AML-193 (cell line): ENCODE measurements around the gene SUMO2.

ENCODE experiments used
- DNase-seq, 2 experiments: peaks; one replicate each; lab custom pipeline; 2025; lab: John Stamatoyannopoulos, UW

The SUMO2 gene

DNA sequence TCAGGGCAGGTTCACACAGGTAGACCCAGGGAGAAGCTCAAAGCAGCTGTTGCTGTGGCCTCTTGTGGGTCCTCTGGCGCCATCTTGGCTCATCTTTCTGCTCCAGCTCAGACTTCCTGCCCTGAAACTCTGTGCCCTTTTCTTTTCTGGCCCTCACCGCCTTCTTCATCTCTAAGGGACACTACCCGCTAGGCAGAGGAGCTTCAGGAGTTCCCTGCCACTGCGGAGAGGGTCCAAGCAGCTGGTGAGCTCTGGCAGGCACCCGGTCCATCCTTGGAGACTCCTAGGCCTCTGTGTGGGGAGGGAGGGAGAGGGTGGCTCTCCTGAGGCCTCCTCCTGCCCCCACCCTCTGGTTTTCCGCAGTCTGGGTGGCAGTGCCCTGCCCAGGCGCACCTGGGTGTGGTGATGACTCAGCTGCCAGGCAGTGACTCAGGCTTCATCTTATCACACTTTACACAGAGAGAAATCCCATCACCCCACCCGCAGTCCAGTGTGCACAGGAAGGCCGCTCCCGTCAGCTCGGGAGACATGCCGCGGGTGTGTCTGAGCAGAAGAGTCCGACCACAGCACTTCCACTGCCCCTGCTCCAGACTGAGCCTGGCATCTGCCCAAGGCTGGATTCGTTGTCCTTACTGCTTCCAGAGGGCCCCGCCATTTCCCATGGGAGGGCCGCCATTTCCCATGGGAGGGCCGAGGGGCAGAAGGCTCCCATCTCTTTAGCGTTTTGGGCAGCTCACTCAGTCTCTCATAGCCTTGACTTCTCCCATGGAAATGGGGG is 58.5 kb downstream of the SUMO2 start:
- no peak for DNase-seq

DNA sequence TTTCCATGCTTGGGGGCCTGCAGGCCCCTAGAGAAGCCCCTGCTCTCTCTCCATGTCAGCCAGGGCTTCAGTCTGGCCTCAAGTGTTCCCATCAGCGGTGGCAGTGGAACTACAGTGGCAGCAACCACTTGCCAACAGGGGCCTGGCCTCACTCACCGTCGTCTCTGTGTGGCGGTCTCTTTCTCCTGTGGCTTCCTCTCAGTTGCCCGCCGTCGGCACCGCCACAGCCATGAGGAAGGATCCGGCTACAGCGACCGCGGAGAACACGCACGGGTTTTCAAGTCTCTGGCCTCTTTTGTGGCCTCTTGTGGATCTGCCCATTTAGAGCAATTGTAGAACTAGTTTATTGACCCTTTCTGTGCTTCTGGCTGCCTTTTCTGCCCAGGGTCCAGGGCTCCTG is 64.5 kb downstream of the SUMO2 start:
- no peak for DNase-seq

DNA sequence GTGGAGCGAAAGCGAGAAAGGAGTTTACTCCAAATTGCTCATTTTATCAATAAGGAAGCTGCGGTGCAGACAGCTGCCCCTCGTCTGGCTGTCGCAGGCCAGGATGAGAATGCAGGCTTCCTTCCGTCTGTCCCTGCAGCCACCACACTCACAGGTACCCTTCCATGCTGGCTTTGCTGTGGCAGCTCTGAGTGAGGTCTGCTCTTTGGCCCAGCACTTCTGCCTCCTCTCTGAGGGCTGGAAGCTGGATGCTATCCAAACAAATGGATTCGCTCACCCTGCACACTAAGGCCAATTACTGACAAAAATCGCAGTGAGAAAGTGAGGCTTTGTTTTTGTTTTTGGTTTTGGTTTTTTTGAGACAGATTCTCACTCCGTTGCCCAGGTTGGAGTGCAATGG is 66.0 kb downstream of the SUMO2 start:
- DNase-seq = no peak
